HCT116 (cell line): Measurements from ENCODE around the gene ELP2. TPM values are rescaled to one million over a fixed set of nuclear protein-coding genes. Genes with fewer than 3 reads are reported as not detected.

Experiments used
- ATAC-seq: fragments of 200-7000 bp; cut with Tn5 transposase; 2 replicates; pipeline ENCODE4 v1.9.1; 2020; ENCODE audit warnings: mild to moderate bottlenecking, moderate library complexity
- BruUV-seq: library from RNA; stranded (reverse); fragments of 400-500 nt; replicated peaks from 2 replicates; lab custom pipeline; 2021; lab: Mats Ljungman, UMichigan
- CTCF ChIA-PET: fragments of 300-600 bp; sonication (Branson Sonifier 250); formaldehyde crosslinking; loops from one replicate; lab custom pipeline; 2021; ENCODE audit warnings: antibody characterized with exemption; lab: Charles Lee
- POLR2A ChIA-PET: fragments of 300-600, 350-600 bp; sonication (Branson Sonifier 250); formaldehyde crosslinking; loops from one replicate; lab custom pipeline; 2021; ENCODE audit warnings: antibody characterized with exemption; lab: Charles Lee
- RAD21 ChIA-PET, 2 experiments: fragments of 300-600 bp; sonication (Branson Sonifier 250); formaldehyde crosslinking; loops; one replicate each; lab custom pipeline; 2023; ENCODE audit warnings: low total read pairs in 2 of 2; ENCODE audit not compliant: uncharacterized antibody in 2 of 2, unreplicated experiment in 2 of 2, low non-redundant PET in 1 of 2; lab: Charles Lee
- DNase-seq: peaks from one replicate; pipeline ENCODE4 v3.0.0-alpha.2; 2010; ENCODE audit warnings: low read depth, low spot score
- H2AFZ ChIP-seq: fragments of 200-600 bp; shearing (Covaris generic), sonication (generic); 2 replicates; pipeline ENCODE4 v1.6.1; 2017; ENCODE audit warnings: low read depth, mixed run types, mixed read lengths, antibody characterized with exemption, low read length; ENCODE audit not compliant: poor library complexity, severe bottlenecking
- H3K27ac ChIP-seq: 2 replicates; pipeline ENCODE4 v1.5.1; 2012; ENCODE audit warnings: low read depth, low read length
- H3K27me3 ChIP-seq: fragments of 200-600 bp; sonication (generic); 2 replicates; pipeline ENCODE4 v1.6.1; 2016; ENCODE audit warnings: mixed run types, low read length, mixed read lengths; ENCODE audit not compliant: insufficient read depth
- H3K36me3 ChIP-seq, 2 experiments: fragments of 200-500 bp in 1 of 2; fragments of 200-600 bp in 1 of 2; sonication (Bioruptor generic) in 1 of 2; sonication (generic) in 1 of 2; 2 replicates each; pipeline versions ENCODE4 v1.5.1 to v1.6.1; 2014 to 2016; ENCODE audit warnings: low read length in 2 of 2, inconsistent platforms in 1 of 2, mixed read lengths in 1 of 2, mixed run types in 1 of 2; ENCODE audit not compliant: insufficient read depth in 2 of 2, control insufficient read depth in 1 of 2
- H3K4me1 ChIP-seq, 2 experiments: fragments of 200-600 bp in 1 of 2; sonication (generic) in 1 of 2; 2 replicates each; pipeline versions ENCODE4 v1.5.1 to v1.6.1; 2012 to 2017; ENCODE audit warnings: low read length in 2 of 2, inconsistent platforms in 1 of 2, mild to moderate bottlenecking in 1 of 2, mixed read lengths in 1 of 2, mixed run types in 1 of 2, moderate library complexity in 1 of 2; ENCODE audit not compliant: insufficient read depth in 2 of 2, control insufficient read depth in 1 of 2
- H3K4me2 ChIP-seq: fragments of 200-600 bp; sonication (generic); 2 replicates; pipeline ENCODE4 v1.6.1; 2017; ENCODE audit warnings: mixed run types, low read length, mixed read lengths
- H3K4me3 ChIP-seq, 2 experiments: fragments of 200-600 bp in 1 of 2; sonication (generic) in 1 of 2; replicated peaks in 1 of 2; 2 replicates each; pipeline ENCODE4 v1.5.1; 2011 to 2016; ENCODE audit warnings: low read length in 2 of 2, control low read depth in 1 of 2, low read depth in 1 of 2, mild to moderate bottlenecking in 1 of 2, mixed read lengths in 1 of 2, mixed run types in 1 of 2
- H3K79me2 ChIP-seq: fragments of 200-600 bp; sonication (generic); 2 replicates; pipeline ENCODE4 v1.6.1; 2017; ENCODE audit warnings: mild to moderate bottlenecking, mixed run types, low read length, moderate library complexity, mixed read lengths; ENCODE audit not compliant: insufficient read depth
- H3K9ac ChIP-seq: fragments of 200-600 bp; sonication (generic); 2 replicates; pipeline ENCODE4 v1.6.1; 2016; ENCODE audit warnings: low read length, mixed read lengths
- H3K9me2 ChIP-seq: fragments of 200-600 bp; sonication (generic), shearing (Covaris generic); 2 replicates; pipeline ENCODE4 v1.6.1; 2017; ENCODE audit warnings: mixed run types, mild to moderate bottlenecking, moderate library complexity; ENCODE audit not compliant: insufficient read depth
- H3K9me3 ChIP-seq, 2 experiments: fragments of 200-500 bp in 1 of 2; fragments of 200-600 bp in 1 of 2; sonication (Bioruptor generic) in 1 of 2; sonication (generic) in 1 of 2; 2 replicates each; pipeline ENCODE4 v1.6.1; 2014 to 2017; ENCODE audit warnings: low read length in 2 of 2, mixed read lengths in 2 of 2, inconsistent platforms in 1 of 2, low read depth in 1 of 2, mild to moderate bottlenecking in 1 of 2, mixed run types in 1 of 2, moderate library complexity in 1 of 2; ENCODE audit not compliant: control insufficient read depth in 1 of 2, insufficient read depth in 1 of 2
- H4K20me1 ChIP-seq: fragments of 200-600 bp; sonication (generic), shearing (Covaris generic); 2 replicates; pipeline ENCODE4 v1.6.1; 2017; ENCODE audit warnings: mixed run types, mild to moderate bottlenecking, moderate library complexity; ENCODE audit not compliant: insufficient read depth
- CEBPB ChIP-seq: IDR thresholded peaks from 2 replicates; pipeline ENCODE4 v1.6.1; 2012; ENCODE audit warnings: low read depth
- ELF1 ChIP-seq: IDR thresholded peaks from 2 replicates; pipeline ENCODE4 v1.6.1; 2012; ENCODE audit warnings: low read depth, borderline replicate concordance
- EZH2phosphoT487 ChIP-seq: fragments of 200-600 bp; IDR thresholded peaks from 2 replicates; pipeline ENCODE4 v1.6.1; 2018; ENCODE audit warnings: antibody characterized with exemption, borderline replicate concordance
- FOSL1 ChIP-seq: IDR thresholded peaks from 2 replicates; pipeline ENCODE4 v1.6.1; 2012; ENCODE audit warnings: low read depth
- SIN3A ChIP-seq: IDR thresholded peaks from 2 replicates; pipeline ENCODE4 v1.6.1; 2012; ENCODE audit warnings: low read depth
- SP1 ChIP-seq: IDR thresholded peaks from 2 replicates; pipeline ENCODE4 v1.6.1; 2012; ENCODE audit warnings: low read depth
- SRF ChIP-seq: IDR thresholded peaks from 2 replicates; pipeline ENCODE4 v1.6.1; 2012; ENCODE audit warnings: low read depth
- TCF7L2 ChIP-seq: IDR thresholded peaks from 2 replicates; pipeline ENCODE4 v1.7.0; 2011; ENCODE audit warnings: borderline replicate concordance, inconsistent platforms; ENCODE audit not compliant: insufficient read depth, insufficient read length; ENCODE audit errors: extremely low read depth
- ZFX ChIP-seq: fragments of 450-650 bp; IDR thresholded peaks from 2 replicates; pipeline ENCODE4 v1.6.1; 2017
- intact Hi-C: fragments of 100-400 bp; cut with micrococcal nuclease; formaldehyde crosslinking; loops from 2 replicates; pipeline ENCODE4 v1.10.0; 2022
- total RNA-seq: library from RNA; stranded (reverse); gene quantifications from one replicate; pipeline ENCODE4 v1.2.1, GENCODE V29; 2021; ENCODE audit not compliant: unreplicated experiment
- TF ChIP-seq, protein P1 (sequence below): IDR thresholded peaks from 2 replicates; pipeline ENCODE4 v1.6.1; 2012
- TF ChIP-seq, protein P2 (sequence below): IDR thresholded peaks from 2 replicates; pipeline ENCODE4 v1.6.1; 2012
- TF ChIP-seq, protein P3 (sequence below): IDR thresholded peaks from 2 replicates; pipeline ENCODE4 v1.6.1; 2011; ENCODE audit warnings: mild to moderate bottlenecking, low read length, moderate library complexity; ENCODE audit not compliant: insufficient replicate concordance; ENCODE audit errors: extremely low read depth

The ELP2 gene
- total RNA-seq, 1 experiment from 2014 or later = 109 TPM

DNA sequence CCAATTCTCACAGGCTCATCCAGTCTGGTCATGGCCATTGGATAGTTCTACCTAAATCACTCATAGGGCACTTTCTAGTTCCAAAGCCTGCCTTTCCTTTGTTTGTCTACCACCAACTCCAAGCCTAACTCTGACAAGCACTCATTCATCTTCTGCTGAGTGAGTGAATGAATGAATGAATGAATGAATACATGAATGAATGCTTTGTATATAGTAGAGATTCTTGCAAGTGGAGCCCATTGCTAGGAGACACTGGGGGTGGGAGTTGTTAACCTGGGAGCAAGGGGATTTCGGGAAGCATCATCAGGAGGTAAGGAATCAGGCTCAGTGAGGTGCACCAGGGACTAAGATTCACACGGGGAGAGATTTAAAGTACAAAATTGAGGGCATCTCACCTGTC, 54.3 kb downstream of the ELP2 start:
- Histone ChIP-seq H3K9ac (no peak overlapping the region), H3K9me3 (no peaks in the 10 kb centered on the region), H2AFZ (no peak overlapping the region), H4K20me1 (no peaks in the 10 kb centered on the region), H3K9me2 (no peaks in the 10 kb centered on the region), H3K27me3 (no peaks in the 10 kb centered on the region), H3K79me2 (peaks cover 13% of the 10 kb centered on the region), H3K36me3 (no peaks in the 10 kb centered on the region), H3K27ac (no peak overlapping the region), H3K4me1 (peaks cover 10 to 21% of the 10 kb centered on the region in 2 experiments; a peak in 3 of 4 replicates), H3K4me3 (no peak overlapping the region)
- ChIA-PET POLR2A (no interaction called here), CTCF (no interaction called here), RAD21 (no interaction called here)
- intact Hi-C loops = no loop called here
- no peak for DNase-seq
- no TSS peak for BruUV-seq
- TF ChIP-seq SRF (no peak), TCF7L2 (no peak), FOSL1 (no peak), CEBPB (no peak), ZFX (no peak), ELF1 (no peak), EZH2phosphoT487 (no peak), SIN3A (no peak), SP1 (no peak)
- TF ChIP-seq, protein P1, sequence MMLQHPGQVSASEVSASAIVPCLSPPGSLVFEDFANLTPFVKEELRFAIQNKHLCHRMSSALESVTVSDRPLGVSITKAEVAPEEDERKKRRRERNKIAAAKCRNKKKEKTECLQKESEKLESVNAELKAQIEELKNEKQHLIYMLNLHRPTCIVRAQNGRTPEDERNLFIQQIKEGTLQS = no peak
- TF ChIP-seq, protein P2, sequence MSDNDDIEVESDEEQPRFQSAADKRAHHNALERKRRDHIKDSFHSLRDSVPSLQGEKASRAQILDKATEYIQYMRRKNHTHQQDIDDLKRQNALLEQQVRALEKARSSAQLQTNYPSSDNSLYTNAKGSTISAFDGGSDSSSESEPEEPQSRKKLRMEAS = no peak
- TF ChIP-seq, protein P3, sequence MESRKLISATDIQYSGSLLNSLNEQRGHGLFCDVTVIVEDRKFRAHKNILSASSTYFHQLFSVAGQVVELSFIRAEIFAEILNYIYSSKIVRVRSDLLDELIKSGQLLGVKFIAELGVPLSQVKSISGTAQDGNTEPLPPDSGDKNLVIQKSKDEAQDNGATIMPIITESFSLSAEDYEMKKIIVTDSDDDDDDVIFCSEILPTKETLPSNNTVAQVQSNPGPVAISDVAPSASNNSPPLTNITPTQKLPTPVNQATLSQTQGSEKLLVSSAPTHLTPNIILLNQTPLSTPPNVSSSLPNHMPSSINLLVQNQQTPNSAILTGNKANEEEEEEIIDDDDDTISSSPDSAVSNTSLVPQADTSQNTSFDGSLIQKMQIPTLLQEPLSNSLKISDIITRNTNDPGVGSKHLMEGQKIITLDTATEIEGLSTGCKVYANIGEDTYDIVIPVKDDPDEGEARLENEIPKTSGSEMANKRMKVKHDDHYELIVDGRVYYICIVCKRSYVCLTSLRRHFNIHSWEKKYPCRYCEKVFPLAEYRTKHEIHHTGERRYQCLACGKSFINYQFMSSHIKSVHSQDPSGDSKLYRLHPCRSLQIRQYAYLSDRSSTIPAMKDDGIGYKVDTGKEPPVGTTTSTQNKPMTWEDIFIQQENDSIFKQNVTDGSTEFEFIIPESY = no peak
- TF ChIP-seq, all 23 proteins: peak for 0
- no peak for ATAC-seq
- no peak overlapping the region for H3K4me2 ChIP-seq
